GM18867 (cell line): Measurements from ENCODE around the gene TUBA3D.
"Not testable (repeated sequence)": the region's sequence is repeated elsewhere in the genome, so short reads cannot be mapped to it uniquely, and the experiment has no call there.

ENCODE experiments used
- ATAC-seq: cut with Tn5 transposase; IDR thresholded peaks from one replicate; pipeline ENCODE4 v1.9.1; 2021; ENCODE audit warnings: mild to moderate bottlenecking, moderate library complexity; ENCODE audit not compliant: unreplicated experiment

The TUBA3D gene

DNA sequence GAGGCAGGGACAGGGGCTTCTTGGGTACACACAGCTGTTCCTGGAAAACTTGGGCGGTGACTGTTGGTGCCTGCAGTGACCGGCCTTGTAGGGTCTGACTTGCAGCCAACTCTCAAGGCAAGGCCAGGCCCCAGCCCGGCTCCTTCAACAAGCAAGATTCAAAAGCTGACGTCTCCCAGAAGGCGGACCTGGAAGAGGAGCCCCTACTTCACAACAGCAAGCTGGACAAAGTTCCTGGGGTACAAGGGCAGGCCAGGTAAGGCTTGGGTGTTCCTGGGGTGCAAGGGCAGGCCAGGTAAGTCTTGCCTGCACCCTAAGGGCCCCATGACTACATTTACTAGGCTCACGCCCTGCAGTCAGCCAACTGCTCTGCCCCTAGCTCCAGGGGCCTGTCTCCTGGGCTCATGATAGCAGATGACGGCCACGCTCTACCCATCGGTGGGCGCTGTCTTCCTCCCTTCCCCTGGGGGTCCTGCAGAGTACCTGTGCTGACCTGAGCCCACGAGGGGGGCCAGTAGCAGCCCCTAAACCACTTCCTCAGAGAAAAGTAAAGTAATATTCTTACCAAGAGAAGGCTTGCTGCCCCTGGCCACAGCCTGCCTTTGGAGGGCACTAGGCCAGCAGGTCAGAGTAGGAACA is 55.7 kb downstream of the TUBA3D start:
- not testable (repeated sequence) for ATAC-seq
